BLaER1 (cell line): ENCODE data around the gene CDH1.

Experiments used
- H3K27ac ChIP-seq: shearing (Covaris generic); formaldehyde crosslinking; 2 replicates; pipeline ENCODE4 v1.8.1; 2022
- H3K27me3 ChIP-seq: shearing (Covaris generic); formaldehyde crosslinking; 2 replicates; pipeline ENCODE4 v1.8.1; 2022
- H3K36me3 ChIP-seq: shearing (Covaris generic); formaldehyde crosslinking; 2 replicates; pipeline ENCODE4 v1.8.1; 2022
- H3K4me1 ChIP-seq: shearing (Covaris generic); formaldehyde crosslinking; 2 replicates; pipeline ENCODE4 v1.8.1; 2022
- H3K4me2 ChIP-seq: shearing (Covaris generic); formaldehyde crosslinking; 2 replicates; pipeline ENCODE4 v1.8.1; 2022
- H3K4me3 ChIP-seq: shearing (Covaris generic); formaldehyde crosslinking; 2 replicates; pipeline ENCODE4 v1.8.1; 2022
- H3K9ac ChIP-seq: shearing (Covaris generic); formaldehyde crosslinking; 2 replicates; pipeline ENCODE4 v1.8.1; 2022
- H3K9me3 ChIP-seq: shearing (Covaris generic); formaldehyde crosslinking; 2 replicates; pipeline ENCODE4 v1.8.1; 2022
- H4K20me1 ChIP-seq: shearing (Covaris generic); formaldehyde crosslinking; 2 replicates; pipeline ENCODE4 v1.8.1; 2022
- Cebpa-rat ChIP-seq: shearing (Covaris generic); IDR thresholded peaks from 2 replicates; pipeline ENCODE4 v1.8.1; 2022

Gene CDH1

GRCh38 chr16:68731637-68732036 is 5.5 kb upstream of the CDH1 start:
- Histone ChIP-seq H3K27me3 (peaks cover 4% of the 10 kb centered on the region), H3K27ac (no peak overlapping the region), H3K9ac (no peak overlapping the region), H4K20me1 (no peaks in the 10 kb centered on the region), H3K9me3 (no peaks in the 10 kb centered on the region), H3K4me3 (no peak overlapping the region), H3K4me2 (no peak overlapping the region), H3K4me1 (no peaks in the 10 kb centered on the region), H3K36me3 (no peaks in the 10 kb centered on the region)
- TF ChIP-seq Cebpa-rat = no peak

- H3K4me3 ChIP-seq = no peak overlapping the region
- no peak overlapping the region for H3K27ac ChIP-seq
- no peak overlapping the region for H3K9ac ChIP-seq
- H3K9me3 ChIP-seq = peaks cover 3% of the 10 kb centered on the region; the same call in 1 of the 2 replicates
- H3K27me3 ChIP-seq = peaks cover 10% of the 10 kb centered on the region
- H3K4me1 ChIP-seq = no peaks in the 10 kb centered on the region
- no peak for TF ChIP-seq Cebpa-rat
- no peak overlapping the region for H3K4me2 ChIP-seq
- H3K36me3 ChIP-seq = no peaks in the 10 kb centered on the region
- H4K20me1 ChIP-seq = no peaks in the 10 kb centered on the region
These were observed 4.9 kb upstream of the CDH1 start for GRCh38 chr16:68732042-68732680.

DNA sequence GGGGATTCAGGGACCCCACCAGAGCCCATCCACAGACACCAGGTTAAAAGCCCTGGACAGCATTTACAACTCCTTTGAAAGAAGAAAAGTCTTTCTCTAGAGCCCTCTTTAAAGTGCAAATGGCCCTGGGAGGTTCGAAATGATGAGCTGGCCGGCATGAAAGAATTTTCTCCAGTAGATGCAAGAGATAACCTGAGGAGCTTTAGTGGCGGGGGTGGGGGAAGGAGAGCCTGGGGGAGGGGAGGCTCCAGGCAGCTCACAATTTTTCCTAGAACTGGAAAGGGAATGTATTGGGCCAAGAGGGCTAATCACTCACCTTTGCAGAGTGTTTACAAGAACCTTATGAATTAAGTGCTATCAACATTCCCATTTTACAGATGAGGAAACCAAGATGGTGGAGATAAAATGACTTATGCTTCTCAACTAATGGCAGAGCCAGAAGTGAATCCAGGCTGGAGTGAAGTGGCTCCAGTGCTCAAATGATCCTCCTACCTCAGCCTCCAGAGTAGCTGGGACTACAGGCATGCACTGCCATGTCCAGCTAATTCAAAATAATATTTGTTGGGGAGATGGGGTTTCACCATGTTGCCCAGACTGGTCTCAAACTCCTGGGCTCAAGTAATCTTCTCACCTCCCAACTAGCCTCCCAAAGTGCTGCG is 4.2 kb upstream of the CDH1 start:
- H4K20me1 ChIP-seq = no peaks in the 10 kb centered on the region
- no peak overlapping the region for H3K4me2 ChIP-seq
- H3K9me3 ChIP-seq = peaks cover 6% of the 10 kb centered on the region; the same call in 1 of the 2 replicates
- H3K4me1 ChIP-seq = no peaks in the 10 kb centered on the region
- H3K4me3 ChIP-seq = no peak overlapping the region
- H3K27ac ChIP-seq = no peak overlapping the region
- H3K9ac ChIP-seq = no peak overlapping the region
- H3K36me3 ChIP-seq = no peaks in the 10 kb centered on the region
- no peak for TF ChIP-seq Cebpa-rat
- H3K27me3 ChIP-seq = peaks cover 17% of the 10 kb centered on the region

- H3K27ac ChIP-seq = no peak overlapping the region
- H3K9me3 ChIP-seq = peaks cover 6% of the 10 kb centered on the region; the same call in 1 of the 2 replicates
- H3K4me3 ChIP-seq = no peak overlapping the region
- no peak overlapping the region for H3K4me2 ChIP-seq
- H3K36me3 ChIP-seq = no peaks in the 10 kb centered on the region
- peaks cover 24% of the 10 kb centered on the region for H3K27me3 ChIP-seq
- no peak for TF ChIP-seq Cebpa-rat
- no peaks in the 10 kb centered on the region for H3K4me1 ChIP-seq
- no peak overlapping the region for H3K9ac ChIP-seq
- H4K20me1 ChIP-seq = peaks cover 6% of the 10 kb centered on the region; the same call in 1 of the 2 replicates
These were observed 3.5 kb upstream of the CDH1 start for GRCh38 chr16:68733570-68733969.

DNA sequence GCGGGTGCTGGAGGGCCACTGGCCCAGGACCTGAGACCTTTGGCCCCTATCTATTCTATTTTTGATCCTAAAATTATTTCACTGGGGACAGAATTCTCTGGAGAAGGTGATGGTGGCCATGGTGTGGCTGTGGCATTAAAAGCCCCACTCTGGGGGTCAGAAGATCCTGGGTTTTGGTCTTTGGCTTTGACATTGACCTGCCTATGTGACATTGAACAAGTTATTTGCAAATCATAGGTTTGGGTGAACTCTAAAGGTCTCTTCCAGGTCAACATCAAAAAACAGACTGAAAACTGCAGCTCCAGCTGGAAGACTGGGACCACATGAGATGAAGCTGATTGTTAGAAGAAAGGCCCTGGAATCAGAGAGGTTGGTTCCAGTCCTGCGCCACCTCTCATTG is 2.3 kb upstream of the CDH1 start:
- no peak overlapping the region for H3K4me3 ChIP-seq
- H3K36me3 ChIP-seq = no peaks in the 10 kb centered on the region
- TF ChIP-seq Cebpa-rat = no peak
- H3K4me1 ChIP-seq = peaks cover 6% of the 10 kb centered on the region
- H3K27me3 ChIP-seq = peaks cover 29% of the 10 kb centered on the region
- H3K4me2 ChIP-seq = no peak overlapping the region
- H3K27ac ChIP-seq = no peak overlapping the region
- peaks cover 11% of the 10 kb centered on the region; the same call in 1 of the 2 replicates for H4K20me1 ChIP-seq
- H3K9ac ChIP-seq = no peak overlapping the region
- H3K9me3 ChIP-seq = peaks cover 6% of the 10 kb centered on the region; the same call in 1 of the 2 replicates

DNA sequence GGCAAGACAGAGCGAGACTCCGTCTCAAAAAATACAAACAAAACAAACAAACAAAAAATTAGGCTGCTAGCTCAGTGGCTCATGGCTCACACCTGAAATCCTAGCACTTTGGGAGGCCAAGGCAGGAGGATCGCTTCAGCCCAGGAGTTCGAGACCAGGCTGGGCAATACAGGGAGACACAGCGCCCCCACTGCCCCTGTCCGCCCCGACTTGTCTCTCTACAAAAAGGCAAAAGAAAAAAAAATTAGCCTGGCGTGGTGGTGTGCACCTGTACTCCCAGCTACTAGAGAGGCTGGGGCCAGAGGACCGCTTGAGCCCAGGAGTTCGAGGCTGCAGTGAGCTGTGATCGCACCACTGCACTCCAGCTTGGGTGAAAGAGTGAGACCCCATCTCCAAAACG is 531 bp upstream of the CDH1 start:
- TF ChIP-seq Cebpa-rat = no peak
- peaks cover 6% of the 10 kb centered on the region; the same call in 1 of the 2 replicates for H3K9me3 ChIP-seq
- no peaks in the 10 kb centered on the region for H3K36me3 ChIP-seq
- peaks cover 24% of the 10 kb centered on the region for H3K4me1 ChIP-seq
- peaks cover 29% of the 10 kb centered on the region for H3K27me3 ChIP-seq
- H3K9ac ChIP-seq = no peak overlapping the region
- H3K27ac ChIP-seq = no peak overlapping the region
- no peak overlapping the region for H3K4me2 ChIP-seq
- no peak overlapping the region for H3K4me3 ChIP-seq
- H4K20me1 ChIP-seq = peaks cover 29% of the 10 kb centered on the region

GRCh38 chr16:68737730-68738629 is 888 bp downstream of the CDH1 start:
- no peak overlapping the region for H3K4me3 ChIP-seq
- no peak for TF ChIP-seq Cebpa-rat
- no peak overlapping the region for H3K27ac ChIP-seq
- peaks cover 38% of the 10 kb centered on the region for H3K4me1 ChIP-seq
- no peaks in the 10 kb centered on the region for H3K36me3 ChIP-seq
- H3K9ac ChIP-seq = no peak overlapping the region
- peaks cover 32% of the 10 kb centered on the region for H4K20me1 ChIP-seq
- peaks cover 6% of the 10 kb centered on the region; the same call in 1 of the 2 replicates for H3K9me3 ChIP-seq
- H3K4me2 ChIP-seq = no peak overlapping the region
- peaks cover 29% of the 10 kb centered on the region for H3K27me3 ChIP-seq

DNA sequence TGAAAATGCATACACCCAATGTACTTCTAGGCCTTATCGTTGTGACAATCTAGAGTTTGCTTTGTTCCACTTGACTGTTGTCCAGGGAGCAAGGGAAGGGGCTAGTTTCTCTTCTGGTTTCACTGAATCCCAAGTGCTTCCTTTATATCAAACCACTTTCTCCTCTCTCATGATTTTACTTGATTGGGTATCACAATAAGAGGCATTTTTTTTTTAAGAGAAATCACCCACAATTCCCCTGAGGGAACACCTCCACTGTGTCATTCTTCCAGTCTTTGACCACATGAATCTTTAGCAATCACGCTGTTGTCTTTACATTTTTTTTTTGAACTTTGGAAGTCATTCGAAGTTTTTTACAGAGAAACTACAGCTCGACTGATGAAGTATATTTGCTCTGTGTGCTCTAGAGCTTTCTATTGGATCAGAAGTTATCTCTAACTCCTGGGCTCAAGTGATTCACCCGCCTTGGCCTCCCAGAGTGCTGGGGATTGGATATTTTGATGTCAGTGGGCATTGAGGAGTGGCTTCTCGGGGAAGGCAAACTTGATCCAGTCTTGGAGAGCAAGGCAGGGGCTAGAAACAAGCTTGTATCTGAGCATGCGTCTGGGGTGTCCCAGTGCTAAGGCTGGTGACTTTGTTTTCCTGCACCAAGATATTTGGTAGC is 3.0 kb downstream of the CDH1 start:
- H3K27me3 ChIP-seq = peaks cover 29% of the 10 kb centered on the region
- H3K36me3 ChIP-seq = no peaks in the 10 kb centered on the region
- no peak overlapping the region for H3K9ac ChIP-seq
- H3K4me2 ChIP-seq = peak overlapping the region; percentile 81
- H3K27ac ChIP-seq = no peak overlapping the region
- peaks cover 6% of the 10 kb centered on the region; the same call in 1 of the 2 replicates for H3K9me3 ChIP-seq
- H4K20me1 ChIP-seq = peaks cover 32% of the 10 kb centered on the region
- H3K4me3 ChIP-seq = no peak overlapping the region
- peaks cover 40% of the 10 kb centered on the region for H3K4me1 ChIP-seq
- TF ChIP-seq Cebpa-rat = no peak

- no peak overlapping the region for H3K9ac ChIP-seq
- TF ChIP-seq Cebpa-rat = no peak
- H3K4me3 ChIP-seq = no peak overlapping the region
- H3K27me3 ChIP-seq = peaks cover 29% of the 10 kb centered on the region
- no peaks in the 10 kb centered on the region for H3K36me3 ChIP-seq
- no peak overlapping the region for H3K27ac ChIP-seq
- H3K4me1 ChIP-seq = peaks cover 40% of the 10 kb centered on the region
- peaks cover 32% of the 10 kb centered on the region for H4K20me1 ChIP-seq
- peaks cover 6% of the 10 kb centered on the region; the same call in 1 of the 2 replicates for H3K9me3 ChIP-seq
- H3K4me2 ChIP-seq = peak overlapping the region; percentile 81
These were observed 3.7 kb downstream of the CDH1 start for GRCh38 chr16:68740628-68741346.
